SK-N-SH (cell line): ENCODE results near the gene HTRA2. TPM values are rescaled to one million over a fixed set of nuclear protein-coding genes. Genes with fewer than 3 reads are reported as not detected.
A peak's percentile ranks its signal among the peaks of the same experiment; 100 is the strongest.

Experiments
- CTCF ChIA-PET: fragments of 300-600, 350-600 bp; formaldehyde crosslinking; extraction: SDS; loops from one replicate; lab custom pipeline; 2021; lab: Yijun Ruan, JAX
- POLR2A ChIA-PET: fragments of 350-600 bp; sonication (Branson Sonifier 250); formaldehyde crosslinking; extraction: SDS; loops from one replicate; lab custom pipeline; 2020; ENCODE audit warnings: antibody characterized with exemption, inconsistent platforms; lab: Yijun Ruan, JAX
- DNase-seq: peaks from one replicate; pipeline ENCODE4 v3.0.0; 2012
- H2AFZ ChIP-seq: fragments of 200-600 bp; sonication (generic); 2 replicates; pipeline ENCODE4 v1.8.1; 2016; ENCODE audit warnings: antibody characterized with exemption, mild to moderate bottlenecking, low read depth
- H3F3A ChIP-seq: fragments of 200-600 bp; sonication (generic); replicated peaks from 2 replicates; pipeline ENCODE3; 2016; ENCODE audit warnings: antibody characterized with exemption, mild to moderate bottlenecking; ENCODE audit not compliant: insufficient read depth
- H3K27ac ChIP-seq, 2 experiments: fragments of 200-500 bp in 1 of 2; fragments of 200-600 bp in 1 of 2; sonication (Bioruptor generic) in 1 of 2; sonication (generic), shearing (Covaris generic) in 1 of 2; 2 replicates each; pipeline versions ENCODE4 v1.5.1 to v1.6.1; 2014 to 2016; ENCODE audit warnings: low read depth in 2 of 2, inconsistent platforms in 1 of 2, low read length in 1 of 2, mild to moderate bottlenecking in 1 of 2, mixed read lengths in 1 of 2
- H3K27me3 ChIP-seq: fragments of 200-600 bp; sonication (generic), shearing (Covaris generic); 2 replicates; pipeline ENCODE4 v1.6.1; 2016; ENCODE audit warnings: mixed run types; ENCODE audit not compliant: insufficient read depth
- H3K36me3 ChIP-seq, 2 experiments: fragments of 200-500 bp in 1 of 2; fragments of 200-600 bp in 1 of 2; sonication (Bioruptor generic) in 1 of 2; sonication (generic) in 1 of 2; replicated peaks in 1 of 2; 2 replicates each; pipeline versions ENCODE3 to v1.5.1; 2014 to 2016; ENCODE audit warnings: low read length in 1 of 2, mild to moderate bottlenecking in 1 of 2; ENCODE audit not compliant: insufficient read depth in 2 of 2, control insufficient read depth in 1 of 2
- H3K4me1 ChIP-seq, 2 experiments: fragments of 200-500 bp in 1 of 2; fragments of 200-600 bp in 1 of 2; sonication (Bioruptor generic) in 1 of 2; sonication (generic), shearing (Covaris generic) in 1 of 2; 2 replicates each; pipeline versions ENCODE4 v1.5.1 to v1.6.1; 2014 to 2016; ENCODE audit warnings: low read depth in 1 of 2, low read length in 1 of 2, mixed run types in 1 of 2; ENCODE audit not compliant: insufficient read depth in 2 of 2, control insufficient read depth in 1 of 2
- H3K4me2 ChIP-seq: fragments of 200-600 bp; sonication (generic), shearing (Covaris generic); 2 replicates; pipeline ENCODE4 v1.6.1; 2017; ENCODE audit warnings: mixed run types
- H3K4me3 ChIP-seq, 2 experiments: fragments of 200-500 bp in 1 of 2; fragments of 200-600 bp in 1 of 2; sonication (Bioruptor generic) in 1 of 2; sonication (generic), shearing (Covaris generic) in 1 of 2; 2 replicates each; pipeline versions ENCODE4 v1.5.1 to v1.8.1; 2014 to 2016; ENCODE audit warnings: low read depth in 2 of 2, inconsistent platforms in 1 of 2, low read length in 1 of 2, mild to moderate bottlenecking in 1 of 2, mixed read lengths in 1 of 2, moderate library complexity in 1 of 2
- H3K79me2 ChIP-seq: fragments of 200-600 bp; sonication (generic); 2 replicates; pipeline ENCODE4 v1.8.1; 2017; ENCODE audit warnings: mild to moderate bottlenecking; ENCODE audit not compliant: insufficient read depth
- H3K9ac ChIP-seq: fragments of 200-600 bp; sonication (generic); 2 replicates; pipeline ENCODE4 v1.6.1; 2017; ENCODE audit warnings: mixed run types
- H3K9me2 ChIP-seq: fragments of 200-600 bp; sonication (generic); 2 replicates; pipeline ENCODE4 v1.6.1; 2017; ENCODE audit warnings: mixed run types
- H3K9me3 ChIP-seq: fragments of 200-600 bp; sonication (generic); 2 replicates; pipeline ENCODE4 v1.6.1; 2017; ENCODE audit warnings: mixed run types, mild to moderate bottlenecking, moderate library complexity
- H4K20me1 ChIP-seq: fragments of 200-600 bp; sonication (generic); 2 replicates; pipeline ENCODE4 v1.6.1; 2017; ENCODE audit warnings: mild to moderate bottlenecking, mixed run types; ENCODE audit not compliant: insufficient read depth
- CHD2 ChIP-seq: fragments of 150-350 bp; IDR thresholded peaks from 2 replicates; pipeline ENCODE4 v1.6.1; 2018; ENCODE audit warnings: low read length; ENCODE audit not compliant: partially characterized antibody
- CTCF ChIP-seq: fragments of 200-600 bp; sonication (generic); IDR thresholded peaks from 2 replicates; pipeline ENCODE4 v1.6.1; 2017; ENCODE audit warnings: antibody characterized with exemption, mild to moderate bottlenecking, moderate library complexity
- ELF1 ChIP-seq: IDR thresholded peaks from 2 replicates; pipeline ENCODE4 v1.4.0; 2012
- FOXJ3 ChIP-seq: sonication (generic); formaldehyde crosslinking; IDR thresholded peaks from 2 replicates; pipeline ENCODE4 v1.5.1; 2020; ENCODE audit warnings: mild to moderate bottlenecking, missing genetic modification reagents
- FOXM1 ChIP-seq: IDR thresholded peaks from 2 replicates; pipeline ENCODE4 v1.4.0; 2012; ENCODE audit warnings: low read depth, mild to moderate bottlenecking
- GATA2 ChIP-seq: sonication (generic); formaldehyde crosslinking; IDR thresholded peaks from 2 replicates; pipeline ENCODE4 v1.5.0; 2020; ENCODE audit warnings: mild to moderate bottlenecking, missing genetic modification reagents
- IRF3 ChIP-seq: fragments of 150-350 bp; IDR thresholded peaks from 2 replicates; pipeline ENCODE4 v1.6.1; 2016; ENCODE audit warnings: mild to moderate bottlenecking, low read depth, low read length
- MXI1 ChIP-seq: IDR thresholded peaks from 2 replicates; pipeline ENCODE4 v1.6.1; 2012; ENCODE audit warnings: mild to moderate bottlenecking, low read depth, low read length, improper control_type of control experiment
- NFIC ChIP-seq: IDR thresholded peaks from 2 replicates; pipeline ENCODE4 v1.4.0; 2012; ENCODE audit warnings: borderline replicate concordance
- NRF1 ChIP-seq: IDR thresholded peaks from 2 replicates; pipeline ENCODE4 v1.6.1; 2012; ENCODE audit warnings: low read depth, mild to moderate bottlenecking, low read length
- RAD21 ChIP-seq: IDR thresholded peaks from 2 replicates; pipeline ENCODE4 v1.6.1; 2012; ENCODE audit warnings: mild to moderate bottlenecking, low read length
- REST ChIP-seq: IDR thresholded peaks from 2 replicates; pipeline ENCODE4 v1.6.1; 2012; ENCODE audit warnings: mild to moderate bottlenecking, low read depth, low read length, moderate library complexity
- RFX5 ChIP-seq: IDR thresholded peaks from 2 replicates; pipeline ENCODE4 v1.6.1; 2012; ENCODE audit warnings: mild to moderate bottlenecking, improper control_type of control experiment, low read length
- RXRA ChIP-seq: IDR thresholded peaks from 2 replicates; pipeline ENCODE4 v1.4.0; 2012; ENCODE audit warnings: low read depth, mild to moderate bottlenecking, borderline replicate concordance
- SIN3A ChIP-seq: IDR thresholded peaks from 2 replicates; pipeline ENCODE4 v1.6.1; 2012; ENCODE audit warnings: low read depth, mild to moderate bottlenecking, low read length, moderate library complexity, borderline replicate concordance
- SMC3 ChIP-seq: IDR thresholded peaks from 2 replicates; pipeline ENCODE4 v1.6.1; 2012; ENCODE audit warnings: low read depth, low read length, improper control_type of control experiment
- TAF1 ChIP-seq: IDR thresholded peaks from 2 replicates; pipeline ENCODE4 v1.6.1; 2012; ENCODE audit warnings: low read depth, mild to moderate bottlenecking, low read length, moderate library complexity, borderline replicate concordance
- TCF12 ChIP-seq: IDR thresholded peaks from 2 replicates; pipeline ENCODE4 v1.4.0; 2012
- USF2 ChIP-seq: fragments of 150-350 bp; IDR thresholded peaks from 2 replicates; pipeline ENCODE4 v1.6.1; 2017; ENCODE audit warnings: antibody characterized with exemption, low read length, low read depth, borderline replicate concordance
- ZBTB33 ChIP-seq: IDR thresholded peaks from 2 replicates; pipeline ENCODE4 v1.4.0; 2012; ENCODE audit warnings: low read depth, borderline replicate concordance
- WGBS: methylation state at CpG from one replicate; pipeline ENCODE4 v1.1.6; 2017; ENCODE audit warnings: low lambda C conversion rate; 5-methylcytosine and 5-hydroxymethylcytosine counted together
- polyA plus RNA-seq, 3 experiments: library from polyadenylated mRNA; depleted of rRNA; stranded (reverse); fragments of >200 nt; gene quantifications; 2 replicates each; pipeline ENCODE4 v1.2.3, GENCODE V29; 2012

HTRA2 gene
- polyA plus RNA-seq, 1 of the 3 experiments (the other 2 are of a cell fraction) = 55.7 TPM

GRCh38 chr2:74515271-74515980 lies 14.3 kb upstream of the HTRA2 start:
- H3K27ac ChIP-seq = peak overlapping the region in 1 of 2 experiments; percentile 95; a peak in 1 of 4 replicates
- CTCF ChIA-PET = interaction anchor here (1.4 to 3.1 kb wide), 6 partner anchors 11 to 73 kb away, joined by 3 to 14 read pairs (median 10); partner anchors contain the start of genes AUP1, CCDC142, DQX1 and HTRA2
- POLR2A ChIA-PET = interaction anchor here (0.7 to 1.9 kb wide), 6 partner anchors 14 to 38 kb away, joined by 4 to 6 read pairs (median 4); partner anchors contain the start of genes AUP1, CCDC142, HTRA2 and LOXL3
- H2AFZ ChIP-seq = no peak overlapping the region
- WGBS = 91% methylated on average over 44 of the region's 60 CpGs
- no peaks in the 10 kb centered on the region for H3K9me3 ChIP-seq
- no peaks in the 10 kb centered on the region for H3K9me2 ChIP-seq
- H3F3A ChIP-seq = peaks cover 11% of the 10 kb centered on the region
- H3K4me1 ChIP-seq = peaks cover 9 to 18% of the 10 kb centered on the region in 2 experiments; a peak in 1 of 4 replicates
- peak overlapping the region; percentile 71 for H3K9ac ChIP-seq
- peak; percentile 57 for DNase-seq
- H4K20me1 ChIP-seq = no peaks in the 10 kb centered on the region
- peak overlapping the region; percentile 68 to 90 for H3K4me3 ChIP-seq
- peaks cover 23% of the 10 kb centered on the region; the same call in 1 of the 2 replicates for H3K79me2 ChIP-seq
- peaks cover 4% of the 10 kb centered on the region in 2 experiments for H3K36me3 ChIP-seq
- no peaks in the 10 kb centered on the region for H3K27me3 ChIP-seq
- H3K4me2 ChIP-seq = peak overlapping the region; percentile 99
- TF ChIP-seq IRF3 (no peak), CTCF (no peak), MXI1 (no peak), USF2 (no peak), CHD2 (no peak), NFIC (no peak), GATA2 (CRISPR knock-in tag) (no peak), TAF1 (no peak), SMC3 (no peak), TCF12 (no peak), RFX5 (no peak), FOXM1 (no peak), NRF1 (no peak), RAD21 (no peak), ELF1 (no peak), RXRA (no peak), SIN3A (no peak), ZBTB33 (no peak), FOXJ3 (CRISPR knock-in tag) (no peak), REST (no peak)
- TF ChIP-seq, all 33 proteins: peak for 0
